ENCODE results near the gene ZBTB20. TPM values are rescaled to one million over a fixed set of nuclear protein-coding genes. Genes with fewer than 3 reads are reported as not detected.

The ZBTB20 gene
- total and polyA plus RNA-seq, 7 donors: 0.40 to 74.9 (median 41.7) TPM

GRCh38 chr3:114389156-114389555, 757.9 kb downstream of the ZBTB20 start:
- no peak for TF ChIP-seq CTCF (IDR thresholded peaks at IDR 0.05)
- H3K4me3 ChIP-seq: no peak overlapping the region
- ATAC-seq: no peak
- WGBS, 3 donors: 94 to 100% (median 95%) methylated on average over 4 of the region's 4 CpGs
- no peak for DNase-seq
- intact Hi-C loops (cut with DNase I): loop anchor here in 1 of 2 donors (10.0 kb wide), 1 partner anchor 56 kb away; no protein-coding TSS in a partner anchor
- H3K4me1 ChIP-seq: peaks cover 14% of the 10 kb centered on the region
- H3K27me3 ChIP-seq (ENCODE audit: insufficient read depth in 3 of 3, low read length in 2 of 3): no peaks in the 10 kb centered on the region
- H3K9me3 ChIP-seq: no peaks in the 10 kb centered on the region
- H3K27ac ChIP-seq: no peak overlapping the region
- peaks cover 0 to 37% of the 10 kb centered on the region in 2 donors for H3K36me3 ChIP-seq (ENCODE audit: insufficient read depth in 1 of 2, low read depth in 1 of 2)

- Histone ChIP-seq H3K27ac (peak overlapping the region; percentile 51), H3K4me3 (peak overlapping the region; percentile 56), H3K9me3 (no peaks in the 10 kb centered on the region), H3K4me1 (peaks cover 40% of the 10 kb centered on the region), H3K27me3 (ENCODE audit: insufficient read depth in 3 of 3, low read length in 2 of 3) (no peaks in the 10 kb centered on the region), H3K36me3 (ENCODE audit: insufficient read depth in 1 of 2, low read depth in 1 of 2) (peaks cover 0 to 44% of the 10 kb centered on the region in 2 donors)
- DNase-seq (no peak), ATAC-seq (peak in 3 of 4 donors; percentile 9 to 37 (median 19))
- intact Hi-C loops (cut with DNase I): loop anchor here in 1 of 2 donors (5.0 to 10.0 kb wide), 2 partner anchors 60 to 708 kb away; no protein-coding TSS in a partner anchor
- WGBS, 3 donors: 38 to 45% (median 40%) methylated on average over 4 of the region's 4 CpGs
- TF ChIP-seq CTCF (IDR thresholded peaks at IDR 0.05): no peak
Observed at GRCh38 chr3:114384558-114384903, 762.6 kb downstream of the ZBTB20 start.

DNA sequence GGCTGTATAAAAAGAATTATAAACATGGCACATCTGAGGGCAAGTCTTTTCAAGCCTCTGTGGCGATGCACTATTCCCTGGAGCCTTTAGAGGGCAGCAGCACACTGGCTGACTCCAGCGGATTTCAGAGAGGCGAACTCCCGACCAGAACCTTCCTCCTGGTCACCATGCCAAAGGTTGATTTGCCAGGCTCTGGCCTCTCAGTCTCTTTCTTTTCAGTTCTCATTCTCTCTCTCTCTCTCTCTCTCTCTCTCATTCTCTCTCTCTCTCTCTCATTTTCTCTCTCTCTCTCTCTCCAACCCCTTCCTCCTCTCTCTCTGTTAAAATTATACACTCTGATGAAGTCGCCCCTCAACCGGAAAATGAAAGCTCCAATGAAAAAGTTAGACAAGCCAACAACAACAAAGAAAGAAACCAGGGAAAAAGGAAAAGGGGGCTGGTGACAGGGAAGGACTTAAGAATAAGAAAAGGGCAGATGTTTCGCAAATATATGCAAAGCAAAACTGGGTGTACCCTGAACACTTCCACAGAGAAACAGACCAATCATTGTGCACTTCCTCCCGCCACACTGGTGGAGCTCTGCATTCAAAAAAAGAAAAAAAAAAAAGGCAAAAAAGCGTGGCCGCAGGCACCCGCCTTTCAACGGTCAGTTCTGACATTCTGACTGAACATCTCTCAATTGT, 763.1 kb downstream of the ZBTB20 start:
- peak; percentile 92 to 94 (median 94) for ATAC-seq

GRCh38 chr3:114380233-114380651, 766.8 kb downstream of the ZBTB20 start:
- H3K27me3 ChIP-seq (ENCODE audit: insufficient read depth in 3 of 3, low read length in 2 of 3): no peaks in the 10 kb centered on the region
- DNase-seq: peak; percentile 69 to 85
- no peaks in the 10 kb centered on the region for H3K9me3 ChIP-seq
- H3K4me3 ChIP-seq: no peak overlapping the region
- TF ChIP-seq CTCF (IDR thresholded peaks at IDR 0.05): no peak
- whole genome bisulfite sequencing, 3 donors: 19 to 28% (median 20%) methylated on average over 4 of the region's 4 CpGs
- intact Hi-C loops (cut with DNase I): loop anchor here in 1 of 2 donors (5.0 to 10.0 kb wide), 2 partner anchors 65 to 712 kb away; no protein-coding TSS in a partner anchor
- H3K27ac ChIP-seq: peak overlapping the region; percentile 59
- peaks cover 72% of the 10 kb centered on the region for H3K4me1 ChIP-seq
- peak; percentile 56 to 76 (median 66) for ATAC-seq
- peaks cover 0 to 31% of the 10 kb centered on the region in 2 donors for H3K36me3 ChIP-seq (ENCODE audit: insufficient read depth in 1 of 2, low read depth in 1 of 2)

More for the DNA sequence above, 763.1 kb downstream of the ZBTB20 start:
- Histone ChIP-seq H3K27ac (peak overlapping the region; percentile 51), H3K4me3 (peak overlapping the region; percentile 56), H3K4me1 (peaks cover 46% of the 10 kb centered on the region), H3K27me3 (ENCODE audit: insufficient read depth in 3 of 3, low read length in 2 of 3) (no peaks in the 10 kb centered on the region), H3K9me3 (no peaks in the 10 kb centered on the region), H3K36me3 (ENCODE audit: insufficient read depth in 1 of 2, low read depth in 1 of 2) (peaks cover 0 to 47% of the 10 kb centered on the region in 2 donors)
- peak; percentile 94 for TF ChIP-seq CTCF (IDR thresholded peaks at IDR 0.05)
- peak; percentile 78 to 88 for DNase-seq
- intact Hi-C loops (cut with DNase I): loop anchor here in 1 of 2 donors (2.0 to 10.0 kb wide), 3 partner anchors 35 to 708 kb away; no protein-coding TSS in a partner anchor
- WGBS, 3 donors: 5 to 12% (median 9%) methylated on average over 12 of the region's 12 CpGs

All from psoas muscle (tissue), 8 donors.